SK-N-SH (cell line): ENCODE measurements around the gene CBFA2T3. TPM values are rescaled to one million over a fixed set of nuclear protein-coding genes. Genes with fewer than 3 reads are reported as not detected.

Source experiments
- CTCF ChIA-PET: fragments of 300-600, 350-600 bp; formaldehyde crosslinking; extraction: SDS; loops from one replicate; lab custom pipeline; 2021; lab: Yijun Ruan, JAX
- POLR2A ChIA-PET: fragments of 350-600 bp; sonication (Branson Sonifier 250); formaldehyde crosslinking; extraction: SDS; loops from one replicate; lab custom pipeline; 2020; ENCODE audit warnings: antibody characterized with exemption, inconsistent platforms; lab: Yijun Ruan, JAX
- DNase-seq: peaks from one replicate; pipeline ENCODE4 v3.0.0; 2012
- H2AFZ ChIP-seq: fragments of 200-600 bp; sonication (generic); 2 replicates; pipeline ENCODE4 v1.8.1; 2016; ENCODE audit warnings: antibody characterized with exemption, mild to moderate bottlenecking, low read depth
- H3F3A ChIP-seq: fragments of 200-600 bp; sonication (generic); replicated peaks from 2 replicates; pipeline ENCODE3; 2016; ENCODE audit warnings: antibody characterized with exemption, mild to moderate bottlenecking; ENCODE audit not compliant: insufficient read depth
- H3K27ac ChIP-seq, 2 experiments: fragments of 200-500 bp in 1 of 2; fragments of 200-600 bp in 1 of 2; sonication (Bioruptor generic) in 1 of 2; sonication (generic), shearing (Covaris generic) in 1 of 2; 2 replicates each; pipeline versions ENCODE4 v1.5.1 to v1.6.1; 2014 to 2016; ENCODE audit warnings: low read depth in 2 of 2, inconsistent platforms in 1 of 2, low read length in 1 of 2, mild to moderate bottlenecking in 1 of 2, mixed read lengths in 1 of 2
- H3K27me3 ChIP-seq: fragments of 200-600 bp; sonication (generic), shearing (Covaris generic); 2 replicates; pipeline ENCODE4 v1.6.1; 2016; ENCODE audit warnings: mixed run types; ENCODE audit not compliant: insufficient read depth
- H3K36me3 ChIP-seq, 2 experiments: fragments of 200-500 bp in 1 of 2; fragments of 200-600 bp in 1 of 2; sonication (Bioruptor generic) in 1 of 2; sonication (generic) in 1 of 2; replicated peaks in 1 of 2; 2 replicates each; pipeline versions ENCODE3 to v1.5.1; 2014 to 2016; ENCODE audit warnings: low read length in 1 of 2, mild to moderate bottlenecking in 1 of 2; ENCODE audit not compliant: insufficient read depth in 2 of 2, control insufficient read depth in 1 of 2
- H3K4me1 ChIP-seq, 2 experiments: fragments of 200-500 bp in 1 of 2; fragments of 200-600 bp in 1 of 2; sonication (Bioruptor generic) in 1 of 2; sonication (generic), shearing (Covaris generic) in 1 of 2; 2 replicates each; pipeline versions ENCODE4 v1.5.1 to v1.6.1; 2014 to 2016; ENCODE audit warnings: low read depth in 1 of 2, low read length in 1 of 2, mixed run types in 1 of 2; ENCODE audit not compliant: insufficient read depth in 2 of 2, control insufficient read depth in 1 of 2
- H3K4me2 ChIP-seq: fragments of 200-600 bp; sonication (generic), shearing (Covaris generic); 2 replicates; pipeline ENCODE4 v1.6.1; 2017; ENCODE audit warnings: mixed run types
- H3K4me3 ChIP-seq, 2 experiments: fragments of 200-500 bp in 1 of 2; fragments of 200-600 bp in 1 of 2; sonication (Bioruptor generic) in 1 of 2; sonication (generic), shearing (Covaris generic) in 1 of 2; 2 replicates each; pipeline versions ENCODE4 v1.5.1 to v1.8.1; 2014 to 2016; ENCODE audit warnings: low read depth in 2 of 2, inconsistent platforms in 1 of 2, low read length in 1 of 2, mild to moderate bottlenecking in 1 of 2, mixed read lengths in 1 of 2, moderate library complexity in 1 of 2
- H3K79me2 ChIP-seq: fragments of 200-600 bp; sonication (generic); 2 replicates; pipeline ENCODE4 v1.8.1; 2017; ENCODE audit warnings: mild to moderate bottlenecking; ENCODE audit not compliant: insufficient read depth
- H3K9ac ChIP-seq: fragments of 200-600 bp; sonication (generic); 2 replicates; pipeline ENCODE4 v1.6.1; 2017; ENCODE audit warnings: mixed run types
- H3K9me2 ChIP-seq: fragments of 200-600 bp; sonication (generic); 2 replicates; pipeline ENCODE4 v1.6.1; 2017; ENCODE audit warnings: mixed run types
- H3K9me3 ChIP-seq: fragments of 200-600 bp; sonication (generic); 2 replicates; pipeline ENCODE4 v1.6.1; 2017; ENCODE audit warnings: mixed run types, mild to moderate bottlenecking, moderate library complexity
- H4K20me1 ChIP-seq: fragments of 200-600 bp; sonication (generic); 2 replicates; pipeline ENCODE4 v1.6.1; 2017; ENCODE audit warnings: mild to moderate bottlenecking, mixed run types; ENCODE audit not compliant: insufficient read depth
- CTCF ChIP-seq: fragments of 200-600 bp; sonication (generic); IDR thresholded peaks from 2 replicates; pipeline ENCODE4 v1.6.1; 2017; ENCODE audit warnings: antibody characterized with exemption, mild to moderate bottlenecking, moderate library complexity
- ELF1 ChIP-seq: IDR thresholded peaks from 2 replicates; pipeline ENCODE4 v1.4.0; 2012
- EP300 ChIP-seq, 2 experiments: IDR thresholded peaks; 2 replicates each; pipeline versions ENCODE4 v1.4.0 to v1.6.1; 2012; ENCODE audit warnings: borderline replicate concordance in 1 of 2, low read depth in 1 of 2, low read length in 1 of 2
- GATA2 ChIP-seq: sonication (generic); formaldehyde crosslinking; IDR thresholded peaks from 2 replicates; pipeline ENCODE4 v1.5.0; 2020; ENCODE audit warnings: mild to moderate bottlenecking, missing genetic modification reagents
- NRF1 ChIP-seq: IDR thresholded peaks from 2 replicates; pipeline ENCODE4 v1.6.1; 2012; ENCODE audit warnings: low read depth, mild to moderate bottlenecking, low read length
- PBX3 ChIP-seq: IDR thresholded peaks from 2 replicates; pipeline ENCODE4; 2012
- POLR2AphosphoS5 ChIP-seq: IDR thresholded peaks from 2 replicates; pipeline ENCODE4 v1.6.1; 2012; ENCODE audit warnings: low read depth, low read length
- RAD21 ChIP-seq: IDR thresholded peaks from 2 replicates; pipeline ENCODE4 v1.6.1; 2012; ENCODE audit warnings: mild to moderate bottlenecking, low read length
- REST ChIP-seq: IDR thresholded peaks from 2 replicates; pipeline ENCODE4 v1.6.1; 2012; ENCODE audit warnings: mild to moderate bottlenecking, low read depth, low read length, moderate library complexity
- USF1 ChIP-seq: IDR thresholded peaks from 2 replicates; pipeline ENCODE4 v1.4.0; 2012; ENCODE audit warnings: low read depth, borderline replicate concordance
- WGBS: methylation state at CpG from one replicate; pipeline ENCODE4 v1.1.6; 2017; ENCODE audit warnings: low lambda C conversion rate; 5-methylcytosine and 5-hydroxymethylcytosine counted together
- polyA plus RNA-seq, 3 experiments: library from polyadenylated mRNA; depleted of rRNA; stranded (reverse); fragments of >200 nt; gene quantifications; 2 replicates each; pipeline ENCODE4 v1.2.3, GENCODE V29; 2012

Gene CBFA2T3
- polyA plus RNA-seq, 1 of the 3 experiments (the other 2 are of a cell fraction), result not detected

- Histone ChIP-seq H3K4me2 (no peak overlapping the region), H3K9me2 (no peaks in the 10 kb centered on the region), H4K20me1 (no peaks in the 10 kb centered on the region), H3K9me3 (no peaks in the 10 kb centered on the region), H3F3A (no peaks in the 10 kb centered on the region), H3K4me3 (no peak overlapping the region), H3K27ac (no peak overlapping the region), H3K27me3 (peaks cover 24% of the 10 kb centered on the region), H3K36me3 (no peaks in the 10 kb centered on the region), H3K4me1 (no peaks in the 10 kb centered on the region), H2AFZ (no peak overlapping the region), H3K9ac (no peak overlapping the region), H3K79me2 (no peaks in the 10 kb centered on the region)
- ChIA-PET CTCF (no interaction called here), POLR2A (no interaction called here)
- no peak for DNase-seq
- TF ChIP-seq GATA2 (CRISPR knock-in tag) (no peak), NRF1 (no peak), PBX3 (no peak), RAD21 (no peak), USF1 (no peak), CTCF (no peak), EP300 (IDR thresholded peaks at IDR 0.05; ENCODE audit: borderline replicate concordance in 1 of 2, low read depth in 1 of 2, low read length in 1 of 2) (no peak)
Observed at GRCh38 chr16:88964636-88965035, 12.4 kb downstream of the CBFA2T3 start.

GRCh38 chr16:88963583-88963982 is 13.4 kb downstream of the CBFA2T3 start:
- peaks cover 29% of the 10 kb centered on the region for H3K27me3 ChIP-seq
- no peaks in the 10 kb centered on the region for H3K4me1 ChIP-seq
- no peak overlapping the region for H3K9ac ChIP-seq
- H3K36me3 ChIP-seq, result no peaks in the 10 kb centered on the region
- H2AFZ ChIP-seq, result no peak overlapping the region
- no peak overlapping the region for H3K4me2 ChIP-seq
- H3K9me3 ChIP-seq, result no peaks in the 10 kb centered on the region
- ChIA-PET POLR2A (no interaction called here), CTCF (interaction anchor here (1.3 kb wide), 2 partner anchors 21 to 204 kb away, joined by 4 read pairs; no protein-coding TSS in a partner anchor)
- H3K9me2 ChIP-seq, result no peaks in the 10 kb centered on the region
- H4K20me1 ChIP-seq, result no peaks in the 10 kb centered on the region
- no peaks in the 10 kb centered on the region for H3F3A ChIP-seq
- WGBS, result 52% methylated on average over 12 of the region's 20 CpGs
- no peak overlapping the region for H3K4me3 ChIP-seq
- TF ChIP-seq REST (no peak), ELF1 (no peak), POLR2AphosphoS5 (no peak), CTCF (no peak), USF1 (no peak)
- no peak for DNase-seq
- H3K79me2 ChIP-seq, result no peaks in the 10 kb centered on the region
- no peak overlapping the region for H3K27ac ChIP-seq
